IPS-20b (cell line): ENCODE data around the gene PTH1R.

Source experiments
- H3K27ac ChIP-seq: one replicate; pipeline ENCODE4 v1.5.1; 2013; ENCODE audit warnings: low read length
- H3K27me3 ChIP-seq: 2 replicates; pipeline ENCODE4 v1.6.1; 2013; ENCODE audit warnings: mild to moderate bottlenecking, low read length, inconsistent platforms; ENCODE audit not compliant: insufficient read depth
- H3K36me3 ChIP-seq: 2 replicates; pipeline ENCODE4 v1.6.1; 2013; ENCODE audit warnings: low read depth, mild to moderate bottlenecking, inconsistent platforms, low read length, moderate library complexity; ENCODE audit not compliant: insufficient read depth
- H3K4me1 ChIP-seq: 2 replicates; pipeline ENCODE4 v1.6.1; 2013; ENCODE audit warnings: mild to moderate bottlenecking, control low read depth, inconsistent platforms, low read length, moderate library complexity; ENCODE audit not compliant: insufficient read depth
- H3K4me3 ChIP-seq: 2 replicates; pipeline ENCODE4 v1.5.1; 2013; ENCODE audit warnings: mild to moderate bottlenecking, low read length, inconsistent platforms
- H3K9ac ChIP-seq: 2 replicates; pipeline ENCODE4 v1.6.1; 2013; ENCODE audit warnings: low read depth, mild to moderate bottlenecking, inconsistent platforms, low read length, moderate library complexity
- H3K9me3 ChIP-seq: 2 replicates; pipeline ENCODE4 v1.6.1; 2013; ENCODE audit warnings: mild to moderate bottlenecking, low read depth, low read length, inconsistent platforms; ENCODE audit not compliant: insufficient read depth

PTH1R gene

DNA sequence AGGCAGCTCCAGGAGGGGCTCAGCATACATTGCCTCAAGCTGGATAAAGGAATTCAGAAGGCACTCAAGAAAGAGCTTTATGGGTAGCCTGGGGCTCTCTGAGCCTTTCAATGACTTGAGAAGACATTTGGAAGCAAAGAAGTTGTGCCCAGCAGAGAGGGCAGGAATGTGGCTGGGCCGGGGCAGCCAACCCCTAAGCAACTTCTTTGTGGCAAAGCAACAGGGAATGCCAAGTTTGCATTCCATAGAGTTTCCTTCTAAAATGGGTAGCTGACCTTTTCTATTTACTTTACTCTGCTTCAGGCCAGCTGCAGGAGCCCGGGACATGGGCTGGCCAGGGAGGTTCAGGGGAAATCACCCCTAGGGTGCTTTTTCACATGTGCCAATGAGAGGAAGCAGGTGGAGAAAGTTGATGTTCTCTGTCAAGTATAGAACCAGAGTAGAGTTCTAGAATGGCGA, 53.5 kb downstream of the PTH1R start:
- Histone ChIP-seq H3K9me3 (no peaks in the 10 kb centered on the region), H3K27me3 (no peaks in the 10 kb centered on the region), H3K4me1 (peaks cover 15% of the 10 kb centered on the region), H3K27ac (no peak overlapping the region), H3K9ac (no peak overlapping the region), H3K4me3 (no peak overlapping the region), H3K36me3 (peaks cover 39% of the 10 kb centered on the region)

DNA sequence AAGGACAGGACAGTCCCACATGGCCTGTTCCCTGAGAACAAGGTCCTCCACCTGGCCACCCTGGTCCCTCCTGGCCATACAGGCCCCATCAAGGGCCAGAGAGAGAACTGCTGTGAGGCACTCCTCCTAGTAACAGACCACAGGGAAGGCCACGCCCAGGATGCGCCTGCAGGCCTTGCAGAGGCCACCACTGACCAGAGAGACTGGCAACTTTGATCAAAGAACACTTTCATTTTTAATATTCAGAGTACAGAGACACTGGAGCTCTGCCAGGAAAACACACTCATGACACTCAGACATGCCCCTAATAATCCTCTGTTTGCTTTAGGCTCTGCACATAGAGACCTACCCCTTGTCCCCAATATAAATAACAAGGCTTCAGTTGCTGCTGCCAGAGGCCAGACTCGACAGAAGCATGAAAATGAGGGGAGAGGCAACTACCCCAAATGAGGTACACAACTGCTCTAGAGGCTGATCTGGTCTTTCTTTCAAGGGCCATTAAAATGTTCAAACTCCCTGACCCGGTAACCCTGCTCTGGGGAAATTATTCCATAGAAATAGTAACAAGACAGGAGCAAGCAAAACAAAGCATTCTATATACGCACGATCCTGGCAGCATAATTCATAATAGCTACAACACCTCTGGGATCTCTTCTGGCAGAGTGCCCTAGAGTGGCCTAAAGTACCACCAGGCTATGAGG, 54.3 kb downstream of the PTH1R start:
- H3K4me1 ChIP-seq: peaks cover 21% of the 10 kb centered on the region
- peaks cover 39% of the 10 kb centered on the region for H3K36me3 ChIP-seq
- no peak overlapping the region for H3K9ac ChIP-seq
- no peaks in the 10 kb centered on the region for H3K9me3 ChIP-seq
- no peaks in the 10 kb centered on the region for H3K27me3 ChIP-seq
- H3K4me3 ChIP-seq: no peak overlapping the region
- no peak overlapping the region for H3K27ac ChIP-seq

GRCh38 chr3:46932455-46933225, 55.1 kb downstream of the PTH1R start:
- Histone ChIP-seq H3K36me3 (peaks cover 39% of the 10 kb centered on the region), H3K9me3 (no peaks in the 10 kb centered on the region), H3K4me1 (peaks cover 21% of the 10 kb centered on the region), H3K4me3 (no peak overlapping the region), H3K9ac (no peak overlapping the region), H3K27ac (no peak overlapping the region), H3K27me3 (no peaks in the 10 kb centered on the region)

DNA sequence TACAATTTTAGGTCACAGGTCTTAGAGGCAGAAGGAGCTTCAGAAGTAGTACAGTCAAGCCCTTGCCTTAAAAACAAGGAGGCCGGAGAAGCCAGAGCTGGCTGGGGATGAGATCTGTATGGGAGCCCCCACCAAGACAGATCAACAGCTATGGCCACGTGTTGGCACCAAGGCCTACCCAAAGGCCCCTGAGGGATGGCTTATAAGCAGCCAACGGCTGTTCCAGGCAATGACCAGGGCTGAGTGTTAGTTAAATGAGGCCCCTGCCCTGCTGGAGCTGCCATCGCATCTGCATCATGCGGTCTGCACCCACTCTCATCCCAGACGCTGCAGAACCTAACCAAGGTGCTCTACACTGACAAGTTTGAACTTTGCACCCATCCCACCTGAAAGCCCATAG, 55.7 kb downstream of the PTH1R start:
- H3K36me3 ChIP-seq: peaks cover 45% of the 10 kb centered on the region
- no peak overlapping the region for H3K27ac ChIP-seq
- H3K4me1 ChIP-seq: peaks cover 21% of the 10 kb centered on the region
- H3K9ac ChIP-seq: no peak overlapping the region
- H3K27me3 ChIP-seq: no peaks in the 10 kb centered on the region
- H3K9me3 ChIP-seq: no peaks in the 10 kb centered on the region
- no peak overlapping the region for H3K4me3 ChIP-seq

- Histone ChIP-seq H3K27ac (no peak overlapping the region), H3K9me3 (no peaks in the 10 kb centered on the region), H3K4me1 (peaks cover 21% of the 10 kb centered on the region), H3K4me3 (no peak overlapping the region), H3K9ac (no peak overlapping the region), H3K27me3 (no peaks in the 10 kb centered on the region), H3K36me3 (peaks cover 45% of the 10 kb centered on the region)
These were observed 56.6 kb downstream of the PTH1R start for GRCh38 chr3:46934072-46934471.

DNA sequence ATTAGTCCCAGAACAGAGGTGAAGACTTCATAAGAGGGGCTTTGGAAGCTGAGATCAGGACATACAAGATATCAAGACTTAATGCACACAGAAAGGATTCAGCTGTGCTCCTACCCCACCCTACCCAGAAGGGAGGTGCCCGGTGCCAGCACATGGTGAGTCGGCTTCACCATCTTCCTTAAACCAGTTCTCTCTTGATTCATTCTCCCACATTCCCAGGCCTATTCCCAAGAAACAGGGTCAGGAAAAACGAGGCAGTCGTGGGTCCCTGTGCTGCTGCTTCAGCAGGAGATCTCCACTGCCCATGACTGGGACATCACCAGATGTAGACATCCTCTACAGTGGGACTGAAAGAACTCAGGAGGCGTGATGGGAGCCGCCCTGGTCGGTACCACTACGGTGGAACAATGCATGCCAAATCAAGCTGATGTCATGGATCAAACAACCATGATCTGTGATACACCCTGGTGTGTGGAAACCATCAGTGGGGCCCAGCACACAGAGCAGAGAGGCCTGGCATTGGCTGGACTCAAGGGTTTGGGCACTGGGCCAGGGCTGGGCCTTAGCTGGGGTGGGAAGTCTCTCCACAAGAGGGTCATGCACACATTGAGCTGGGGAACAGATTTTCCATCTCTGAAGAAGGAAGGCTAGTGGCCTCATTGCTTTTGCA, 57.1 kb downstream of the PTH1R start:
- H3K4me1 ChIP-seq: peaks cover 21% of the 10 kb centered on the region
- no peak overlapping the region for H3K27ac ChIP-seq
- H3K4me3 ChIP-seq: no peak overlapping the region
- no peaks in the 10 kb centered on the region for H3K27me3 ChIP-seq
- peaks cover 47% of the 10 kb centered on the region for H3K36me3 ChIP-seq
- peak overlapping the region; percentile 28; the same call in 1 of the 2 replicates for H3K9ac ChIP-seq
- no peaks in the 10 kb centered on the region for H3K9me3 ChIP-seq

DNA sequence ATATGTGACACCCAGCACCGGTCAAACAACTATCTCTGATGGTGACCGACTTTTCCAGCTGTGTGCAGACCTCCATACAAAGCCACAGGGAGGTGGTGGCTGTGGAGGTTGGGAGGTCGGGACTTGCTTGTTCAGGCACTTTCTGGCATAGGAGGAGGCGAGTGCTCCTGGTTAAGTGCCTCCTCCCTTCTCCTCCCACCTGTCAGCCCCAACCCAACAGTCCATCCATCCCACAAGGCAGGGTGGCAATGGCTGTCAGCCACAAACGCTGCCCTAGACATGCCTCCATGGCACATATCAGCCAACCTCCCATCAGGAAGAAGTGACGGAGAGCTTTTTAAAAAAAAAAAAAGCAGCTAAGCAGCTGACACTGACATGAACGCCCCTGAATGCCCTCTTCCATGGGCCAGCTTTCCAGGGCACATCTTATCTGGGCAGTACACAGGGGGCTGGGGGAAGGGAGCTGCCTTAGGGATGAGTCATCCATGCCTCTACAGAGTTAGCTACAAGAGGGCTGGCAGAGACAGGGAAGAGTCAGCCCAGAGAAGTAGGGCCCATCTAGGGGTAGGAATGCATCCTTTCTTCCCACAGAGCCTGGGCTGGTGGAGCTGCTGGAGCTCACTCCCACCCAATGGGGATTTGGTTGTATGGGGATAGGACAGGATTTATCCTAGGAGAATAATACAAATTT, 57.8 kb downstream of the PTH1R start:
- H3K27ac ChIP-seq: no peak overlapping the region
- no peaks in the 10 kb centered on the region for H3K27me3 ChIP-seq
- H3K4me1 ChIP-seq: peaks cover 21% of the 10 kb centered on the region
- H3K4me3 ChIP-seq: peak overlapping the region; percentile 26; the same call in 1 of the 2 replicates
- no peaks in the 10 kb centered on the region for H3K9me3 ChIP-seq
- peaks cover 53% of the 10 kb centered on the region for H3K36me3 ChIP-seq
- H3K9ac ChIP-seq: peak overlapping the region; percentile 28; the same call in 1 of the 2 replicates

- Histone ChIP-seq H3K4me3 (no peak overlapping the region), H3K27me3 (no peaks in the 10 kb centered on the region), H3K27ac (no peak overlapping the region), H3K9me3 (no peaks in the 10 kb centered on the region), H3K9ac (no peak overlapping the region), H3K36me3 (peaks cover 60% of the 10 kb centered on the region), H3K4me1 (peaks cover 21% of the 10 kb centered on the region)
These were observed 58.6 kb downstream of the PTH1R start for GRCh38 chr3:46935989-46936558.

GRCh38 chr3:46936733-46937250, 59.3 kb downstream of the PTH1R start:
- peaks cover 21% of the 10 kb centered on the region for H3K4me1 ChIP-seq
- H3K36me3 ChIP-seq: peaks cover 62% of the 10 kb centered on the region
- no peak overlapping the region for H3K9ac ChIP-seq
- H3K27me3 ChIP-seq: no peaks in the 10 kb centered on the region
- H3K27ac ChIP-seq: no peak overlapping the region
- no peak overlapping the region for H3K4me3 ChIP-seq
- no peaks in the 10 kb centered on the region for H3K9me3 ChIP-seq

- Histone ChIP-seq H3K4me3 (no peak overlapping the region), H3K36me3 (peaks cover 65% of the 10 kb centered on the region), H3K9ac (no peak overlapping the region), H3K27ac (no peak overlapping the region), H3K9me3 (no peaks in the 10 kb centered on the region), H3K27me3 (no peaks in the 10 kb centered on the region), H3K4me1 (peaks cover 23% of the 10 kb centered on the region)
These were observed 60.6 kb downstream of the PTH1R start for GRCh38 chr3:46938118-46938517.
